GM19463 (cell line): ENCODE data around the gene FLYWCH2.

Source experiments
- ATAC-seq: cut with Tn5 transposase; IDR thresholded peaks from one replicate; pipeline ENCODE4 v1.9.1; 2021; ENCODE audit warnings: mild to moderate bottlenecking, moderate library complexity; ENCODE audit not compliant: unreplicated experiment

FLYWCH2 gene

GRCh38 chr16:2853531-2854073 is 29.4 kb upstream of the FLYWCH2 start:
- no peak for ATAC-seq

- no peak for ATAC-seq
Measured at GRCh38 chr16:2854700-2855309, 28.2 kb upstream of the FLYWCH2 start.

DNA sequence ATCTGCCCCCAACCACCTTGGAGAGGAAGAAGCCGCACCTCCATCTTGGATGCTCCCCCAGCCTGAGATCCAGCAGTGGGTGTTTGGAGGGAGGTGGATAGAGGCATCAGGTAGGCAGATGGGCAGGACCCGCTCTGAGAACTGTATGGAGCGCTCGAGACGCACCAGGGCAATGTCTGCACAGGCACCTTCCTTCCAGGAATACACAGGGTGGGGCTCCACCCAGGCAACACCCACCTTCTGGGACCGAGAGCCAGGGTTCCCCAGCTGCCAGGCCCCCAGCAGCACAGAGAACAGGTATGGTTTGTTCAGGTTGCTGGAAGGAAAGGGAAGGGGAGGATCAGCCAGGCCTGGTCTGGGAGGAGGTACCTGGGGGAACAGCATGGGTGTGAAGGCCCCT is 27.5 kb upstream of the FLYWCH2 start:
- no peak for ATAC-seq

DNA sequence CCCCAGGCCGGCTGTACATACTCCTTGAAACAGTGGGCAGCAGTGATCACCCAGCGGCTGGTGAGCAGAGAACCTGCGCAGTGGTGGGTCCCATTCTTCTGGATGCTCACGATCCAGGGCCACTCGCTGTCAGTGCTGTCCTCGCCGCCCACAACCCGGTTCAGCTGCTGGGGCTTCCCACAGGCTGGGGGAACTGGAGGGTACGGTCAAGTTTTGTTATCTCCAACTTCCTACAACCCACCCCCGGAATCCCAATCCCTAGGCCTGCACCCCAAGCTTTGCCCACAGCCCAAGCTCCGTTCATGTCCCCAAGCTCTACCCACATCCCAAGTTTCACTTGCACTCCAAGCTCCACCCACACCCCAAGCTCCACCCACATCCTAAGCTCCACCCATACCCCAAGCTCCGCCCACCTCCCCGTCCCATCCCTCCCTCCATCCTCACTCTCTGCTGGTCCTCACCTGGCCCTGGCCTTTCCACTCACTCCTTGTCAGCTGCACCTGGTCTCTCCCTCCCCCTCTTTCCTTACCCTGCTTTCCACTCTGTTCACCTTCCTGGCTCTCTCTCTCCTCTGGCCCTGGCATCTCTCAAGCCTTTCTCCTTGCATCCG is 26.8 kb upstream of the FLYWCH2 start:
- ATAC-seq: no peak

- no peak for ATAC-seq
Measured at GRCh38 chr16:2856686-2857450, 26.1 kb upstream of the FLYWCH2 start.

DNA sequence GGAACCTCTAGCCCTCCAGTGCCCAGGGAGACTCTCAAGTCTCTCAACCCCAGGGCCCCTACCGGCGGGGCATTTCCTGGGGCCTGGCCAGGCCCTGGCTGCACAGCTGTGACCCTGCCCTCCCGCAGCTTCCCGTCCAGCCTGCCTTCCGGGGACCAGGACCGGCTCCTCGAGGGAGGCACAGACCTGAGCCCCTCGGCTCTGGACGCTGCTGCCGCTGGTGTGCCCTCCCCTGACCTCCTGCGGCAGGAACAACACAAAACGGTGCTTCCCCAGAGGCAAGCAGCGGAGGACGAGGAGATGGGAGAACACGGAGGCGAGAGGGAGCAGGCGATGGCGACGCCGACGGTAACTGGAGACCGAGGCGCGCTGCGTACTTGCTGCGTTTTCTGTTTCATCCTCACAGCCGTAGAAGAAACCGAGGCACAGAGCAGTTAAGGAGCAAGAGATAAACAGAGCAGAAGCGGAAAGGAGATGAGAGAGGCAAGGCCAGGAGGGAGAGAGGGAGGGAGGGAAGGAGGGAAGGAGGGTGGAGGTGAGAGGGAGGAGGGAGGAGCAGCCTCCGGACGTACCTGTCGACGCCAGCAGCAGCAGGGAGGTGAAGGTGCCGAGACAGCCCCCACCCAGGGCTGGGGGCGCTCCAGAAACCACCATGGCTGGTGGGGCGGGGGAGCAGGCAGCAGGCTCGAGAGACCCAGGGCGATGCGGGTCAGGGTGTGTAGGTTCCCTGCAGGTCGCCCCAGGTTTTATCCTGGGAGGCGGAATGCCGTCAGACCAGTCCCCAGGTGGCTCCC is 25.4 kb upstream of the FLYWCH2 start, which contains the start of gene PRSS22:
Gene PRSS22 (minus strand): TSS at position 720 of the 794 bp plus-strand sequence. CDS start 66 bp downstream, at position 654.
- ATAC-seq: no peak

GRCh38 chr16:2858245-2859025 is 24.6 kb upstream of the FLYWCH2 start:
- ATAC-seq: no peak

DNA sequence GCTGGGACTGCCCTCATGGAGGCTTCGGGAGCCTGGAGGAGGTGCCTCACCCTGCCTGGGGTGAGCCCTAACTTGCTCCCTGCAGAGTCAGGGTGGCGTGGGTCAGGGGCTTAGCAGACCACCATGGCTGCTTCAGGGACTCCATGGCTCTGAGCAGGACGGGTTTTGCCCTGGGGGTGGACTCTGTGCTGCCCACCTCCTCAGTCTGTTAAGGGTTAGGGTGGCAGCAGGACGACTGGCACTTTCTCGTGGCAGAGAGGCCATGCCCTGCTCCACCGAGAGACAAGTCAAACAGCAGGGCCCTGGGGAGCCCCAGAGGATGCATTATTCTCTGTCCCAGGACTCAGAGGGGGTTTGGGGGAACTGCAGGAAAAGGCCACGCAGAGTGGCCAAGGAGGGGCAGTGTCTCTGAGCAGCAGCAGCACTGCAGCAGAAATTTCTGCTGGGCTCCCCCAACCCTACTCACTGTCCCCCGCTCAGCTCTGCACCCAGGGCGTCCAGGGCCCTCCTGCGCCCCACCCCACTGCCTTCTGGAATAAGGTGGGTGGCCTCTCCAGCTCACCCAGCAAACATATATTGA is 23.2 kb upstream of the FLYWCH2 start:
- ATAC-seq: no peak

GRCh38 chr16:2860826-2861567 is 22.0 kb upstream of the FLYWCH2 start:
- no peak for ATAC-seq

DNA sequence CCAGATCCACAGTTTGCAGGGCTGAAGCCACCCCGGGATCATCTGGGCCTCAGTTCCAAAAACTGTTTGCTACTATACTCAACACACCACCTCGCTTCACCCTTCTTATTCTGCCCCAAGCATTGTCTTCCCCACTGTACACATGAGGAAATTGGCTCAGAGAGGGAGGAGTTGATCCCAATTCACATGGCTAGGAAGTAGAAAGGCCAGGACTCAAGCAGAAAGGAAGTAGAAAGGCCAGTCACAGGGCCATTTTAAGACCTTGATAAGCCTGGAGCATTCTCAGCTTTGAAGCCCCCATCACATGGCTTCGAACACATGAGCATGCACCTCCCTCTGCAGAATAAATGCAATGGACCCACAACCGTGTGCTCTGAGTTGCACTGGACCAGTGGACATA is 17.4 kb upstream of the FLYWCH2 start:
- no peak for ATAC-seq

GRCh38 chr16:2866431-2866830 is 16.6 kb upstream of the FLYWCH2 start:
- no peak for ATAC-seq

DNA sequence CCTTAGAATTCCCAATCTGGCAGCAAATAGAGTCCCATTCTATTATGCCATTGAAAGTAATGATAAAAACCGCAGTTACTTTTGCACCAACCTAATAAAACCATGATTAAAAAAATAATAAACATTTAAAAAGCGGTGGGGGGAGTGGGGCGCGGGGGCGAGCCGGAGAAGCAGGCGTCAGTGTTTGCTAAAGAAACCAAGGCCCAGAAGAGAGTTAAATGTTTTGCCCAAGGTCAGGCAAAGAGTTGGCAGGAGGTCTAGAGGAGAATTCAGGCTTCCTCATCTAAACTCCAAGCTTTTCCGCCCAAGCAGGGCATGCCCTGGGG is 15.4 kb upstream of the FLYWCH2 start:
- ATAC-seq: no peak

- ATAC-seq: peak; percentile 89
Measured at GRCh38 chr16:2867987-2868789, 14.8 kb upstream of the FLYWCH2 start.

DNA sequence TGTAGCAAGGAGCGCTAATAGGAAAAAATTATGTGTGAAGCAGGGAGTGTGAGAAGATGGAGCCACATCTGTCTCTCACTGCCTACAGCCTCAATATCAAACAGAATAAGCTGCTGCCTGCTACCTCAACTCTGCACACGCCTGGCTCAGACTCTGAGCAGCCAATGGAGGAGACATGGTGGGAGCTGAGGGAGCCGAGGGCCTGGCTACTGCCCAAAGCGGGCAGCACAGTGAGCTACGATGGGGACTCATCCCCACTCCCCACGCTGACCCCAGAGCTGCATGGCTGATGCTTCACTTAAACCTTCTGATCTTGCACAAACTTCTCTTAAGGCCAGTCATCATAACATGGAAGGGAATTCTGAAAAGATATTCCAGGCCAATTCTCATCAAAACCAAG is 11.1 kb upstream of the FLYWCH2 start:
- ATAC-seq: no peak

DNA sequence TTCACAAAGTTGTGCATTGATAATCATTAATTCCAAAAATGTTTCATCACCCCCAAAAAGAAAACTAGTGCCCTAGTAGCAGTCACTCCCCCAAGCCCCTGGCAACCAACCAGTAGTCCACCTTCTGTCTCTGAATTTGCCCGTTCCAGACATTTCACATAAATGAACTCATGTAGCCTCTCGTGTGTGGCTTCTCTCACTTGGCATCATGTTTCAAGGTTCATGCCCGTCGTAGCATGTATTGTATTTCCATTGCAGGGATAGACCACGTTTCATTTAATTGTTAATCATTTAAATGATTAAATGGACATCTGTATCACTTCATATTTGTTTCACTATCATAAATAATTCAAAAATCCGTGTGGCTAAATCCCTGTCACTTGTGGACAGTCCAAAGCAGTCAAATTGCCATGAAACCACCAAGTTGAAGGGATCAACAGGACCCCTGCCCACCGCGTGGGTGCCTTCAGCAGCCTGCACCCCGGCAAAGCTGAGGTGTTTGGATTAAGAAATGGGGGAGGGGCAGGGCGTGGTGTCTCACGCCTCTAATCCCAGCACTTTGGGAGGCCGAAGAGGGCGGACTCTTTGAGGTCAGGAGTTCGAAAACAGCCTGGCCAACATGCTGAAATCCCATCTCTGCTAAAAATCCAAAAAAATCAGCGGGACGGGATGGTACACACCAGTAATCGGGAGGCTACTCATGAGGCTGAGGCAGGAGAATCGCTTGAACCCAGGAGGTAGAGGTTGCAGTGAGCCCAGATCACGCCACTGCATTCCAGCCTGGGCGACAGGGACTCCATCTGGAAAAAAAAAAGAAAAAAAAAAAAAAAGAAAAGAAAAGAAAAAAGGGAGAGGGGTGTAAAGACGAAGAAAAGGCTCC is 8.7 kb upstream of the FLYWCH2 start:
- no peak for ATAC-seq

DNA sequence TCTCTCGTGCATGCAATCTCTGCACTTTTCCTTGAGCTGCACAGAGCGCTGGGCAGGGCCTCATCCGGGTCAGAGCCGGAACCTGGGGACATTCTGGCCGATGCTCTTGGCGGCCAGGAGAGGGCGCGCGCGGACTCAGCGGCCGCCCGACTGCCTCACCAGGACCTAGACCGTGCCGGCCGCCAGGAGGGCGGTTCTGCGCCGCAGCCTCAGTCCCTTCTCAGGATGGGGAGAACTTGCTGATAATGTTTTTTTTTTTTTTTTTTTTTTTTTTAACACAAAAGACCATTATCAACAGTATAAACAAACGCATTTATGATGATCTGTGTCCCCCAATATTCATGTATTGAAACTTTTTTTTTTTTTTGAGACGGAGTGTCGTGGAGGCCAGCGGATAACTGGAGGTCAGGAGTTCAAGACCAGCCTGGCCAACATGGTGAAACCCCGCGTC is 8.1 kb upstream of the FLYWCH2 start:
- peak; percentile 57 for ATAC-seq

- ATAC-seq: no peak
Measured at GRCh38 chr16:2879854-2880508, 3.0 kb upstream of the FLYWCH2 start.
